ENCODE data around the gene DPP6.

- TF ChIP-seq CTCF (IDR thresholded peaks at IDR 0.05; ENCODE audit: poor library complexity): no peak
- no peak for TF ChIP-seq EZH2phosphoT487 (IDR thresholded peaks at IDR 0.05; ENCODE audit: low read depth, severe bottlenecking, unreplicated experiment)
Observed at GRCh38 chr7:154472343-154472742, 420.1 kb downstream of the DPP6 start.
